H1 (cell line): ENCODE measurements around the gene CRACDL. TPM values are rescaled to one million over a fixed set of nuclear protein-coding genes. Genes with fewer than 3 reads are reported as not detected.

Experiments used
- CTCF ChIA-PET: fragments of 300-600 bp; sonication (Branson Sonifier 250); formaldehyde crosslinking; loops from one replicate; lab custom pipeline; 2021; ENCODE audit not compliant: partially characterized antibody; lab: Charles Lee
- POLR2A ChIA-PET: fragments of 300-600 bp; sonication (Branson Sonifier 250); formaldehyde crosslinking; loops from one replicate; lab custom pipeline; 2021; ENCODE audit warnings: inconsistent platforms; ENCODE audit not compliant: partially characterized antibody; lab: Charles Lee
- DNase-seq, 2 experiments: peaks; one replicate each; pipeline versions ENCODE4 v3.0.0 to v3.0.0-alpha.2; 2010 to 2022; ENCODE audit warnings: low spot score in 2 of 2, low read depth in 1 of 2, mixed read lengths in 1 of 2
- FAIRE-seq: peaks from 2 replicates; lab custom pipeline; 2011; peaks lifted over from hg19 to GRCh38; lab: Jason Lieb, UNC
- H2AFZ ChIP-seq: 2 replicates; pipeline ENCODE4 v1.8.1; 2012; ENCODE audit warnings: low read length, inconsistent platforms
- H2AK5ac ChIP-seq: 2 replicates; pipeline ENCODE4 v1.6.1; 2013; ENCODE audit warnings: low read depth, low read length
- H2BK120ac ChIP-seq: replicated peaks from 2 replicates; pipeline ENCODE3; 2013; ENCODE audit warnings: low read depth, low read length, inconsistent platforms
- H2BK12ac ChIP-seq: 2 replicates; pipeline ENCODE4 v1.6.1; 2013; ENCODE audit warnings: low read depth, low read length
- H2BK15ac ChIP-seq: 2 replicates; pipeline ENCODE4 v1.6.1; 2013; ENCODE audit warnings: low read length
- H2BK20ac ChIP-seq: 2 replicates; pipeline ENCODE4 v1.6.1; 2013; ENCODE audit warnings: low read length
- H2BK5ac ChIP-seq: 2 replicates; pipeline ENCODE4 v1.6.1; 2013; ENCODE audit warnings: low read depth, low read length
- H3K14ac ChIP-seq: 2 replicates; pipeline ENCODE4 v1.6.1; 2013; ENCODE audit warnings: inconsistent platforms; ENCODE audit not compliant: insufficient read length
- H3K18ac ChIP-seq: 2 replicates; pipeline ENCODE4 v1.6.1; 2013; ENCODE audit warnings: low read length; ENCODE audit errors: extremely low read depth
- H3K23ac ChIP-seq: 2 replicates; pipeline ENCODE4 v1.6.1; 2013; ENCODE audit warnings: inconsistent platforms; ENCODE audit not compliant: insufficient read length
- H3K23me2 ChIP-seq: 2 replicates; pipeline ENCODE4 v1.6.1; 2013; ENCODE audit warnings: low read depth, low read length
- H3K27ac ChIP-seq: 2 replicates; pipeline ENCODE4 v1.6.1; 2011; ENCODE audit warnings: low read depth, low read length, inconsistent platforms
- H3K27me3 ChIP-seq, 4 experiments: replicated peaks in 1 of 4; 1 replicate in 1 of 4; 2 replicates in 3 of 4; pipeline versions ENCODE4 v1.6.1 to v1.8.1; 2011 to 2013; ENCODE audit warnings: low read length in 3 of 4, mild to moderate bottlenecking in 3 of 4, inconsistent platforms in 2 of 4, mixed read lengths in 2 of 4, moderate library complexity in 1 of 4; ENCODE audit not compliant: control insufficient read depth in 3 of 4, insufficient read depth in 3 of 4; ENCODE audit errors: extremely low read depth in 1 of 4
- H3K36me3 ChIP-seq, 4 experiments: 2 replicates each; pipeline versions ENCODE4 v1.6.1 to v1.8.1; 2011 to 2013; ENCODE audit warnings: mild to moderate bottlenecking in 4 of 4, low read length in 3 of 4, moderate library complexity in 2 of 4, control low read depth in 1 of 4, inconsistent platforms in 1 of 4; ENCODE audit not compliant: insufficient read depth in 4 of 4, control insufficient read depth in 2 of 4
- H3K4ac ChIP-seq: replicated peaks from 2 replicates; pipeline ENCODE3; 2013; ENCODE audit warnings: low read length, low read depth, mixed read lengths, inconsistent platforms; ENCODE audit not compliant: insufficient read length
- H3K4me1 ChIP-seq, 4 experiments: replicated peaks in 1 of 4; 1 replicate in 1 of 4; 2 replicates in 3 of 4; pipeline versions ENCODE4 v1.6.1 to v1.8.1; 2011 to 2013; ENCODE audit warnings: low read length in 3 of 4, inconsistent platforms in 2 of 4, mixed read lengths in 1 of 4; ENCODE audit not compliant: insufficient read depth in 4 of 4, control insufficient read depth in 3 of 4
- H3K4me2 ChIP-seq, 2 experiments: 2 replicates each; pipeline versions ENCODE4 v1.6.1 to v1.8.1; 2011 to 2013; ENCODE audit warnings: low read depth in 2 of 2, low read length in 2 of 2, control low read depth in 1 of 2, inconsistent platforms in 1 of 2, mild to moderate bottlenecking in 1 of 2; ENCODE audit not compliant: insufficient read depth in 1 of 2
- H3K4me3 ChIP-seq, 4 experiments: fragments of 200-600, 300-600 bp in 1 of 4; sonication (generic), shearing (Covaris generic), sonication (Bioruptor Twin) in 1 of 4; 2 replicates each; pipeline versions ENCODE4 v1.5.1 to v1.8.1; 2011 to 2016; ENCODE audit warnings: low read length in 4 of 4, low read depth in 3 of 4, control low read depth in 2 of 4, inconsistent platforms in 2 of 4, mild to moderate bottlenecking in 2 of 4, mixed read lengths in 1 of 4, moderate library complexity in 1 of 4; ENCODE audit not compliant: insufficient read depth in 2 of 4; ENCODE audit errors: extremely low read depth in 1 of 4
- H3K56ac ChIP-seq: replicated peaks from 2 replicates; pipeline ENCODE3; 2013; ENCODE audit warnings: low read depth, mild to moderate bottlenecking, mixed read lengths, low read length, inconsistent platforms; ENCODE audit not compliant: insufficient read length
- H3K79me1 ChIP-seq: 2 replicates; pipeline ENCODE4 v1.6.1; 2013; ENCODE audit warnings: low read depth, low read length, control low read depth
- H3K79me2 ChIP-seq, 2 experiments: 2 replicates each; pipeline versions ENCODE4 v1.6.1 to v1.8.1; 2012 to 2013; ENCODE audit warnings: low read length in 2 of 2, mild to moderate bottlenecking in 2 of 2, inconsistent platforms in 1 of 2; ENCODE audit not compliant: insufficient read depth in 2 of 2, control insufficient read depth in 1 of 2
- H3K9ac ChIP-seq, 4 experiments: replicated peaks in 1 of 4; 1 replicate in 1 of 4; 2 replicates in 3 of 4; pipeline versions ENCODE4 v1.6.1 to v1.8.1; 2011 to 2013; ENCODE audit warnings: low read depth in 3 of 4, low read length in 3 of 4, control low read depth in 2 of 4, mild to moderate bottlenecking in 2 of 4, moderate library complexity in 2 of 4, inconsistent platforms in 1 of 4; ENCODE audit errors: extremely low read depth in 1 of 4
- H3K9me3 ChIP-seq, 2 experiments: 2 replicates each; pipeline versions ENCODE4 v1.6.1 to v1.8.1; 2012 to 2013; ENCODE audit warnings: mild to moderate bottlenecking in 2 of 2, moderate library complexity in 2 of 2, control low read depth in 1 of 2, inconsistent platforms in 1 of 2, low read depth in 1 of 2, low read length in 1 of 2, mixed read lengths in 1 of 2; ENCODE audit not compliant: insufficient read depth in 2 of 2
- H4K20me1 ChIP-seq, 2 experiments: replicated peaks in 1 of 2; 2 replicates each; pipeline versions ENCODE3 to v1.8.1; 2011 to 2013; ENCODE audit warnings: inconsistent platforms in 2 of 2, low read length in 2 of 2, mild to moderate bottlenecking in 1 of 2; ENCODE audit not compliant: insufficient read depth in 2 of 2, control insufficient read depth in 1 of 2
- H4K5ac ChIP-seq: 2 replicates; pipeline ENCODE4 v1.6.1; 2013; ENCODE audit warnings: low read length, low read depth, mixed read lengths, inconsistent platforms; ENCODE audit not compliant: insufficient read length
- H4K8ac ChIP-seq: 2 replicates; pipeline ENCODE4 v1.8.0; 2013; ENCODE audit warnings: mild to moderate bottlenecking, moderate library complexity, low read length, inconsistent platforms; ENCODE audit not compliant: insufficient read depth; ENCODE audit errors: extremely low read depth
- H4K91ac ChIP-seq: replicated peaks from 2 replicates; pipeline ENCODE3; 2013; ENCODE audit warnings: low read length, mixed read lengths, inconsistent platforms; ENCODE audit not compliant: insufficient read length
- SAP30 ChIP-seq: fragments of 300-600 bp; sonication (generic); IDR thresholded peaks from 2 replicates; pipeline ENCODE4 v1.7.1; 2012; ENCODE audit warnings: low read length, moderate library complexity, mild to moderate bottlenecking, inconsistent platforms; ENCODE audit not compliant: insufficient read depth, insufficient replicate concordance
- SIX5 ChIP-seq: IDR thresholded peaks from 2 replicates; pipeline ENCODE4 v1.6.1; 2011; ENCODE audit warnings: mild to moderate bottlenecking, low read depth, low read length
- WGBS, 2 experiments: shearing (Covaris generic) in 1 of 2; methylation state at CpG; one replicate each; pipeline versions ENCODE4 v1.1.6 to v1.1.7; 2013 to 2015; ENCODE audit warnings: low lambda C conversion rate in 2 of 2, mixed read lengths in 2 of 2, inconsistent platforms in 1 of 2, low coverage in 1 of 2, missing lambda C conversion rate in 1 of 2; ENCODE audit not compliant: insufficient replicate concordance in 2 of 2, insufficient coverage in 1 of 2, insufficient read length in 1 of 2; ENCODE audit errors: extremely low coverage in 1 of 2, missing lambda C conversion rate in 1 of 2; 5-methylcytosine and 5-hydroxymethylcytosine counted together
- polyA plus RNA-seq, 7 experiments: library from polyadenylated mRNA; depleted of rRNA in 3 of 7; stranded (reverse) in 5 of 7; unstranded in 2 of 7; fragments of >200 nt in 5 of 7; fragments of 200-250 nt in 2 of 7; gene quantifications; 1 replicate in 5 of 7; 2 replicates in 1 of 7; 4 replicates in 1 of 7; pipeline versions ENCODE4 v1.2.1 to v1.2.3, GENCODE V29; 2011 to 2013; ENCODE audit warnings: missing spikeins in 2 of 7, mixed read lengths in 2 of 7
- total RNA-seq: library from RNA; stranded (reverse); fragmentation: NEBNext Ultra II Directional; extraction: Animal tissue kit (Norgen Biotek cat#: 25700); gene quantifications from 2 replicates; pipeline ENCODE4 v1.2.1, GENCODE V29; 2021

CRACDL gene
- total and polyA plus RNA-seq, 2 of the 8 experiments (the other 6 are each of a cell fraction or from before 2014, with no cell fraction given), result 0.07 to 0.38 TPM

DNA sequence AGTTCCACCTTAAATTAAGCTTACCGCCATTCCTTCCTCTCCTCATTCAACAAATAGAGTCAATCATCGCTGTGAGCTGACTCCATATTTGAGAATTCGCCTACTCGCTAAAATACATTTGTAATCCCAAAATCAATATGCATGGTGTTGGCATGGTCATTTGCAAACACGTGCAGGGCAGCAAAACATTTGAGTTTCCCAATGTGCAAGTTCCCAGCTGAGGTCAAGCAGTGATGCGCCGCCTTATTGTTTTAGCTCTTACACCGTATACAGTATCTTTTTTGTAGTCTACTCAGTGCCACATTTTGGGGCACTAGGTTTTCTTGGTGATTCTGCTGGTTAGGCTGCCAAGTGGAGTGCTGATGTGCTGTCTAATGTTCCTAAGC is 131.8 kb downstream of the CRACDL start:
- no peak overlapping the region for H4K8ac ChIP-seq
- no peak overlapping the region for H2BK120ac ChIP-seq
- no peak overlapping the region for H2BK20ac ChIP-seq
- H2AK5ac ChIP-seq, result no peak overlapping the region
- no peaks in the 10 kb centered on the region for H3K36me3 ChIP-seq
- H3K79me1 ChIP-seq, result no peaks in the 10 kb centered on the region
- no peak overlapping the region for H2BK5ac ChIP-seq
- H2BK15ac ChIP-seq, result no peak overlapping the region
- 89% methylated on average over 8 of the region's 8 CpGs; no CpG with 5 or more reads in 1 of the 2 experiments for WGBS, 2 experiments
- CTCF ChIA-PET, result interaction anchor here (1.1 kb wide), 1 partner anchor 96 kb away, joined by 3 read pairs; no protein-coding TSS in a partner anchor
- no peak overlapping the region for H2AFZ ChIP-seq
- no peak overlapping the region for H2BK12ac ChIP-seq
- H3K4me1 ChIP-seq, result no peaks in the 10 kb centered on the region; a peak in 1 of 7 replicates
- no peaks in the 10 kb centered on the region for H4K20me1 ChIP-seq
- FAIRE-seq (no peak), DNase-seq (no peak)
- no peaks in the 10 kb centered on the region for H3K27me3 ChIP-seq
- no peak overlapping the region for H3K14ac ChIP-seq
- H3K56ac ChIP-seq, result no peak overlapping the region
- H4K91ac ChIP-seq, result no peak overlapping the region
- no peak overlapping the region for H3K4me2 ChIP-seq
- H3K4ac ChIP-seq, result no peak overlapping the region
- H3K4me3 ChIP-seq, result no peak overlapping the region
- H3K27ac ChIP-seq, result no peak overlapping the region
- H4K5ac ChIP-seq, result no peak overlapping the region
- no peaks in the 10 kb centered on the region for H3K23me2 ChIP-seq
- no peaks in the 10 kb centered on the region for H3K9me3 ChIP-seq
- POLR2A ChIA-PET, result no interaction called here
- H3K79me2 ChIP-seq, result no peaks in the 10 kb centered on the region
- H3K18ac ChIP-seq, result no peak overlapping the region
- H3K9ac ChIP-seq, result no peak overlapping the region
- H3K23ac ChIP-seq, result no peak overlapping the region
- no peak for TF ChIP-seq SAP30
- no peak for TF ChIP-seq SIX5
